Muscle layer of colon (tissue), 2 donors: ENCODE data around the gene RNF181.
"Not testable (repeated sequence)": the region's sequence is repeated elsewhere in the genome, so short reads cannot be mapped to it uniquely, and the experiment has no call there.

Experiments
- H3K27ac ChIP-seq: one replicate; pipeline ENCODE4 v1.7.0; 2013; ENCODE audit warnings: low read depth, mild to moderate bottlenecking, low read length, moderate library complexity
- H3K27me3 ChIP-seq, 2 donors: one replicate each; pipeline ENCODE4 v1.7.0; 2013; ENCODE audit warnings: low read length in 2 of 2, mild to moderate bottlenecking in 2 of 2; ENCODE audit not compliant: insufficient read depth in 2 of 2, control insufficient read depth in 1 of 2
- H3K36me3 ChIP-seq: one replicate; pipeline ENCODE4 v1.7.0; 2013; ENCODE audit warnings: mild to moderate bottlenecking, low read length; ENCODE audit not compliant: insufficient read depth
- H3K4me1 ChIP-seq: one replicate; pipeline ENCODE4 v1.7.0; 2013; ENCODE audit warnings: mild to moderate bottlenecking, low read length; ENCODE audit not compliant: insufficient read depth
- H3K4me3 ChIP-seq, 2 donors: one replicate each; pipeline ENCODE4 v1.7.0; 2013; ENCODE audit warnings: low read length in 2 of 2, low read depth in 1 of 2, mild to moderate bottlenecking in 1 of 2, moderate library complexity in 1 of 2
- H3K9ac ChIP-seq: one replicate; pipeline ENCODE4 v1.7.0; 2013; ENCODE audit warnings: low read length
- H3K9me3 ChIP-seq: one replicate; pipeline ENCODE4 v1.7.0; 2013; ENCODE audit warnings: mild to moderate bottlenecking, low read length
- donor health status: abdominal sarcoma.
- donor health status: Adenocarcinoma of cecum.

The RNF181 gene

DNA sequence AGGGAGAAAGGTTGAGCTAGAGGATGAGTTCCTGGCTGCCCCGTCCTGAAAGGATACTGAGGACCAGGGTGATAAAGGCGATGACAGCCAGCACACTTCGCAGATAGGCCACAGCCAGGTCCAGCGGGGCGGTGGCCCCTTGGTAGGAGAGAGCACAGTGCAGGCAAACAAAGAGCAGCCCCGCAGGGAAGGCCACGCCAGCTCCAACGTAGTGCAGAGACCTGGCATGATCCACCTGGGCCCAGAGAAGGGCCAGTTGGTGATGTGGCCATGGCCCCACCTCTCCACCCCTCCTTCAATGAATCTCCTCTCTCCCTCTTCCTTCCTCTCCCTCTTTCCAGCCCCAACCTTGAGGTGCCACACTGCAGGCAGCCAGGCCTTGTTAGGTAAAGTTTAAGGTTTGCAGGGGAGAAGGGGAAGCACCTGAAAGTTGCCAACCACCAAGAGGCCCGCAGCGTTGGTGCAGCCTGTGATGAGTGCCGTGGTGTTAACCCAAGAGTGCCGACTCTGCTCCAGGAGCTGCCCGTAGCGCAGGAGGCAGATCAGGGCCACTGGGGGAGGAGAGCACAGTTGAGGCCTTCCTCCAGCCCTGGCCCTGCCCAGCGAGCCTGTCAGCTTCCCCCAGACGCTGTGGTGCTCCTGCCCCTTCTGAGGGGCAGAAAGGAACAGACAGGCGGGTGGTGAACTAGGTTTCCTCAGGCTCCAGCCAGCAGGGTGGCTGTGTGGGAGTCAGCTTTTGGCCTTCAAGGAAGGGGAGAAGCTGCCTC, 4.1 kb downstream of the RNF181 start:
- Histone ChIP-seq H3K4me1 (peaks cover 40% of the 10 kb centered on the region), H3K9ac (no peak overlapping the region), H3K4me3 (no peak overlapping the region), H3K36me3 (peaks cover 40% of the 10 kb centered on the region), H3K27ac (no peak overlapping the region), H3K9me3 (no peaks in the 10 kb centered on the region), H3K27me3 (no peaks in the 10 kb centered on the region)

GRCh38 chr2:85600235-85600575, 4.7 kb downstream of the RNF181 start:
- Histone ChIP-seq H3K27me3 (no peaks in the 10 kb centered on the region), H3K27ac (no peak overlapping the region), H3K4me3 (no peak overlapping the region), H3K36me3 (peaks cover 42% of the 10 kb centered on the region), H3K9ac (no peak overlapping the region), H3K9me3 (no peaks in the 10 kb centered on the region), H3K4me1 (peaks cover 41% of the 10 kb centered on the region)

- H3K27ac ChIP-seq, result peak overlapping the region; percentile 88
- peaks cover 49% of the 10 kb centered on the region for H3K4me1 ChIP-seq
- H3K9ac ChIP-seq, result peak overlapping the region; percentile 81
- H3K9me3 ChIP-seq, result no peaks in the 10 kb centered on the region
- no peaks in the 10 kb centered on the region for H3K27me3 ChIP-seq
- H3K4me3 ChIP-seq, result peak overlapping the region; percentile 79 to 93
- H3K36me3 ChIP-seq, result peaks cover 47% of the 10 kb centered on the region
Measured at GRCh38 chr2:85600951-85601770, 5.6 kb downstream of the RNF181 start.

DNA sequence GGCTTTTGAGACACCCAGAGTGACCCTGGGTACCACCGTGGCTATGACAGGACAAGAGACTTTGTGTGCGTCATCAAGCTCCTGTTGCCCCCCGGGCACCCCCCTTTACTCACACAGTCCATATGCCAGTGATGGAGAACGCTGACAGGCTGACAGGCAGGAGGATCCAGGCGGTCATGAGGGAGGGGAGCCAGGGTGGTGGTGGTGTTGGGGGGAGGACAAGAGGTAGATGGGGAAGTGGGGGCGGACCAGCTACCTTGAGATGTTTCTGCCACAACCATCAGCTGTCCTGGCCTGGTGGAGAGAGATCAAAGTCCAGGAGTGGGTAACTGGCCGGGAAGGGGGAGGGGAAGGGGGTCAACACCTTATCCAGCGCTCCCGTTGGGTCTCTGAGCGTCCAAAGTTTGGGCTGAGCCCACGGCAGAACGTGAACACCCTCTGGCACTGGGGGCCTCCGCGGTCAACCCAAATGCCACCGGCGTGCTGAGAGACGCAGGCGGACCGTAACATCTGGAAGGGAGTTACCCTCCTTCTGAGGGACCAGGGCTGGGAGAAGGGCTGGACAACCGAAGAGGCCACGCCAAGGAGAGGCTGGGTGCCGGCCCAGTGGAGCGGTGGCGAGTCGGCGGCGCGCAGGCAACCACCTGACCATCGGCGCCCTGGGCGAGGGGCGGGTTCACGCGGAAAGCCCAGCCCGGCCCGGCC, 6.4 kb downstream of the RNF181 start:
- Histone ChIP-seq H3K4me3 (peak overlapping the region; percentile 79 to 93), H3K9ac (peak overlapping the region; percentile 81), H3K36me3 (peaks cover 42% of the 10 kb centered on the region), H3K27me3 (no peaks in the 10 kb centered on the region), H3K27ac (peak overlapping the region; percentile 88), H3K9me3 (no peaks in the 10 kb centered on the region), H3K4me1 (peaks cover 43% of the 10 kb centered on the region)

GRCh38 chr2:85602476-85603234, 7.1 kb downstream of the RNF181 start, which contains the start of gene TMEM150A:
TMEM150A (minus strand) TSS chr2:85602698; CDS start chr2:85601948, 750 bp downstream.
- H3K36me3 ChIP-seq, result peaks cover 42% of the 10 kb centered on the region

DNA sequence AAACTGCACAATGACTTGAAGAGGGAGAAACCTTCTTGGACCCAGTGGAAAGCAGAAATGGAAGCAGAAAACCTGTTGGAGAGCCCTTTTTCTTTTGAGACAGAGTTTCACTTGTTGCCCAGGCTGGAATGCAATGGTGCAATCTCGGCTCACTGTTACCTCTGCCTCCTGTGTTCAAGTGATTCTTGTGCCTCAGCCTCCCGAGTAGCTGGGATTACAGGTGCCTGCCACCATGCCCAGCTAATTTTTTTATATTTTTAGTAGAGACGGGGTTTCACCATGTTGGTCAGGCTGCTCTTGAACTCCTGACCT, 8.5 kb downstream of the RNF181 start:
- H3K9ac ChIP-seq, H3K27me3 ChIP-seq, H3K27ac ChIP-seq, H3K9me3 ChIP-seq, H3K4me3 ChIP-seq: not testable (repeated sequence)
- H3K4me1 ChIP-seq, result peaks cover 46% of the 10 kb centered on the region
- peaks cover 42% of the 10 kb centered on the region for H3K36me3 ChIP-seq

More at GRCh38 chr2:85602476-85603234, 7.1 kb downstream of the RNF181 start, which contains the start of gene TMEM150A:
- peak within 1 kb of the TSS; percentile 81 for H3K9ac ChIP-seq
- H3K4me3 ChIP-seq, result peak within 1 kb of the TSS; percentile 79 to 93
- H3K9me3 ChIP-seq, result no peaks in the 10 kb centered on the region
- peaks cover 42% of the 10 kb centered on the region for H3K4me1 ChIP-seq
- peak within 1 kb of the TSS; percentile 88 for H3K27ac ChIP-seq
- H3K27me3 ChIP-seq, result no peaks in the 10 kb centered on the region

DNA sequence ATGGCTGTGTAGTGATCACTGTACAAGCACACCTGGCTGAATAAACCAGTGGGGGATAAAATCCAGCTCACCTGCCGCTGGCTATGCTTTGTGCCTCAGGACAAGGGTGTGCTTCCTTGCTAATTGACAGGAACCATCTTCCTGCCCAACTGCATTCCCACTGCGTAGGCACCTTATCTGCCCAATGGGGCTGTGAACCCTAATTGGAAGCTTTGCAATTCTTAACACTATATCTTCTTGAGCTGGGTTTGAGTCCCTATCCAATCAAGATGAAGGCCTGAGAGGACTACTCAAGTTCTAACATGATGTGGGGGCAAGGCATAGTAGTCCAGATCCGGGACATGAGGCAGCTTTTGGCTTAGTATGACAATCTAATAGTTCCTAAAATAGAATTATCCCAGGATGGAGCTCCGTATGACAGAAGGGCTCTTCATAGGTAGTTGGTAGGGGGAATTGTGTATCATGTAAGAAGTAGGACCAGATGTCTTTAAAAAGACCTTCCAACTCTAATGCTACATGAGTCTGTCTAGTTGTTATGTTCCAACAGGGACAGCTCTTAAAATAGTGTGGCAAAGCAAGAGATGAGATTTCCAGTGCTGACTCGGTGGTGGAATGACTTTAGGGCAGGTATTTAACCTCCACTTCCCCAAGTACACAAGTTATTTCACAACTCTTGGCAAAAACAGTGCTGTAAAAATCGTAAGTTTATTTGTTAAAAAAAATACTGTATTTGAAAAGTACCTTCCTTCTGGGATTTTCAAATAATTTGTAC, 9.2 kb downstream of the RNF181 start:
- peaks cover 49% of the 10 kb centered on the region for H3K4me1 ChIP-seq
- no peak overlapping the region for H3K9ac ChIP-seq
- H3K9me3 ChIP-seq, result no peaks in the 10 kb centered on the region
- peaks cover 45% of the 10 kb centered on the region for H3K36me3 ChIP-seq
- H3K27ac ChIP-seq, result no peak overlapping the region
- no peak overlapping the region for H3K4me3 ChIP-seq
- no peaks in the 10 kb centered on the region for H3K27me3 ChIP-seq

GRCh38 chr2:85605406-85606115, 10.0 kb downstream of the RNF181 start:
- Histone ChIP-seq H3K9ac (no peak overlapping the region), H3K4me1 (peaks cover 55% of the 10 kb centered on the region), H3K27me3 (no peaks in the 10 kb centered on the region), H3K9me3 (no peaks in the 10 kb centered on the region), H3K27ac (no peak overlapping the region), H3K36me3 (peaks cover 37% of the 10 kb centered on the region), H3K4me3 (no peak overlapping the region)

DNA sequence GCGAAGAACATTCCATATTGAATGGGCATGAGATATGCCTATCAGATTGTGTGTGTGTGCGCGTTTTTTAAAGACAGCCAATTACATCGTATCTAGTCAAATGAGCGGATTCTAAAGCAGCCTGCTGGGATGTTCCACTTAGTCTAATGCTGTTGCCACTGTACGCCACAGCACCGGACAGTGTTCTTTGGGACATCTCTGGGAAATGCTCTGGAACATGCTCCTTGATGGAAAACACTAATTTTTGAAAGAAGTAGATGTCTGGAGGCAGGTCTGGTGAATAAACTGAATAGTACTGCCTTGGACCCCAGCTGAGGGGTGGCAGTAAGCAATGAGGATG, 10.5 kb downstream of the RNF181 start:
- no peak overlapping the region for H3K9ac ChIP-seq
- H3K4me1 ChIP-seq, result peaks cover 53% of the 10 kb centered on the region

More for the DNA sequence above, 10.5 kb downstream of the RNF181 start:
- H3K27me3 ChIP-seq, result no peaks in the 10 kb centered on the region
- H3K4me3 ChIP-seq, result no peak overlapping the region
- H3K9me3 ChIP-seq, result no peaks in the 10 kb centered on the region
- H3K36me3 ChIP-seq, result peaks cover 34% of the 10 kb centered on the region
- H3K27ac ChIP-seq, result no peak overlapping the region
